Choroid plexus epithelial cell (primary cell): Measurements from ENCODE around the gene FILIP1L.

Source experiments
- DNase-seq: peaks from one replicate; pipeline ENCODE4 v3.0.0-alpha.2; 2010; ENCODE audit warnings: low read depth
- H3K4me3 ChIP-seq: 2 replicates; pipeline ENCODE4 v1.5.1; 2011; ENCODE audit warnings: low read depth, mild to moderate bottlenecking, control low read depth, low read length, moderate library complexity
- TF ChIP-seq, protein P1 (sequence below): conservative IDR thresholded peaks from 2 replicates; pipeline ENCODE4 v1.5.1; 2011; ENCODE audit warnings: low read depth, mild to moderate bottlenecking, control low read depth, inconsistent platforms, low read length, moderate library complexity

FILIP1L gene

DNA sequence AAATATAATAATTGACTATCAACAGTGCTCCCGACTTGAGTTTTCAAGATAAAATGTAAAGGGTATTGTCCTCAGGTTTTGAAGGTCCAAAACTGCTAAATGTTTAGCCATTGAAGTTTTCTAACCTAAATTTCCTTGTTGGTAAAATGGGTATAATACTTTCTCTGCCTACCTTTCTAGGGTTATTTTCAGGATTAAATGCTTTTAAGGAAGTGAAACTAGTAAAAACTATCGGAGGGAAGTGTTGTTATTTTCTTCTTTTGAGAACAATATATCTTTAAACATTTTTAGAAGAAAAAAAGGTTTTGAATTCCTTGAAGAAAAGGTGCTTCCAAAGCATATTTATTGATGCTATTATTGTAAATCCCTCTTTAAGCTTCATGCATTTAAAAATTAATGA lies 67.3 kb downstream of the FILIP1L start:
- no peak for DNase-seq
- TF ChIP-seq, protein P1, sequence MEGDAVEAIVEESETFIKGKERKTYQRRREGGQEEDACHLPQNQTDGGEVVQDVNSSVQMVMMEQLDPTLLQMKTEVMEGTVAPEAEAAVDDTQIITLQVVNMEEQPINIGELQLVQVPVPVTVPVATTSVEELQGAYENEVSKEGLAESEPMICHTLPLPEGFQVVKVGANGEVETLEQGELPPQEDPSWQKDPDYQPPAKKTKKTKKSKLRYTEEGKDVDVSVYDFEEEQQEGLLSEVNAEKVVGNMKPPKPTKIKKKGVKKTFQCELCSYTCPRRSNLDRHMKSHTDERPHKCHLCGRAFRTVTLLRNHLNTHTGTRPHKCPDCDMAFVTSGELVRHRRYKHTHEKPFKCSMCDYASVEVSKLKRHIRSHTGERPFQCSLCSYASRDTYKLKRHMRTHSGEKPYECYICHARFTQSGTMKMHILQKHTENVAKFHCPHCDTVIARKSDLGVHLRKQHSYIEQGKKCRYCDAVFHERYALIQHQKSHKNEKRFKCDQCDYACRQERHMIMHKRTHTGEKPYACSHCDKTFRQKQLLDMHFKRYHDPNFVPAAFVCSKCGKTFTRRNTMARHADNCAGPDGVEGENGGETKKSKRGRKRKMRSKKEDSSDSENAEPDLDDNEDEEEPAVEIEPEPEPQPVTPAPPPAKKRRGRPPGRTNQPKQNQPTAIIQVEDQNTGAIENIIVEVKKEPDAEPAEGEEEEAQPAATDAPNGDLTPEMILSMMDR: no peak

DNA sequence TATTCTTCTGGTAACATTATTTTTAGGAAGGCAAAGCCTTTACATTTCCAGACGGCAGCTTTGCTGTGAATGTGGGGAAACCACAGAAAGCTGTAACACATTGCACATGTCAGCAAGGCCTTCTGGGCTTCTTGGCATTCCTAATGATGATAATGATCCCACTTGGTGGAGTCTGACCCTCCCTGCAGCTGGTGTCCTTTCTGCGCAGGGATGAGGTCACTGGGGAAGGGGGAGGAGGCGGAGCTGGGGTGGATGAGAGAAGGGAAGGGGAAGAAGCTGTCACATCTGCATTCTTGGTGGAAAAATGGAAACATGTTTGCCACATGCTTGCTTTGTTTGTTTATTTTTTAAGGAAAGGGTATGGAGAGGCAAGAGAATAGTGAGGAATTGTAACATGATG lies 68.6 kb downstream of the FILIP1L start:
- DNase-seq: peak; percentile 98
- no peak overlapping the region for H3K4me3 ChIP-seq
- TF ChIP-seq, protein P1: no peak

More for the DNA sequence above, 67.3 kb downstream of the FILIP1L start:
- H3K4me3 ChIP-seq: no peak overlapping the region

DNA sequence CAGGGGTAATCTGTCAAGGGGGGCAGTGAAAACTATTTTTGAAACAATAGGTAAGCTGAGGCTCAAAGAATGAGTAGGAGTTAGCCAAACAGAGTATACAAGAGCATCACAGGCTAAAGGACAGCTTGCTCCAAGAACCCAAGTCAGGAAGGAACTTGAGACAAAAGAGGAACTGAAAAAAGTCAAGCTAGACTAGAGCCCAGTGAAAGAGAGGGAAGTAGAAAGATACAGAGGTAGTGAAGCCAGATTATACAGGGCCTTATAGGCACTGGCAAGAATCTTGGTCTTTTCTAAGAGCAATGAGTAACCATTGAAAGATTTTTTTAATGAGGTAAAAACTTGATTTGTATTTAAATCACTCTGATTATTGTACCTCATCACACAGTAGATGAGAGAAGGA lies 69.9 kb downstream of the FILIP1L start:
- no peak for DNase-seq
- TF ChIP-seq, protein P1: no peak

DNA sequence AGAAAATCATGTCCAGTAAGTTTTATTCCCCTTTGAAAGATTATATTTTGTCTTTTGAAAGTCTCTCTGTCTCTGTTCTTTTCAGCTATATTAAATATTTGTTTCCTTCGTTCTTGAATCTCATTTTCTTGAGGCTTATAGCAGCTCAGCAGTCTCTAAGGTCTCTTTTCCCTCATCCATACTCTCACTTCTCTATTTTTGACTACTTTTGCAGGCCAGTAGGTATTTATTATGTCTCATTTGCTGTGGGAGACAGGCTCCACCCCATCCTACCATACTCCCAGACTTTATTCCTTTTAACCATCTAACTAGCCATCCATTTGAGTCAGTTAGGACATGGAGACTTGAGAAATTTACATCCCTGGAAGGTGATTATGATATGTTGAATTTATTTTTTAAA lies 71.0 kb downstream of the FILIP1L start:
- no peak for DNase-seq
- H3K4me3 ChIP-seq: no peak overlapping the region

More for the DNA sequence above, 69.9 kb downstream of the FILIP1L start:
- no peak overlapping the region for H3K4me3 ChIP-seq

DNA sequence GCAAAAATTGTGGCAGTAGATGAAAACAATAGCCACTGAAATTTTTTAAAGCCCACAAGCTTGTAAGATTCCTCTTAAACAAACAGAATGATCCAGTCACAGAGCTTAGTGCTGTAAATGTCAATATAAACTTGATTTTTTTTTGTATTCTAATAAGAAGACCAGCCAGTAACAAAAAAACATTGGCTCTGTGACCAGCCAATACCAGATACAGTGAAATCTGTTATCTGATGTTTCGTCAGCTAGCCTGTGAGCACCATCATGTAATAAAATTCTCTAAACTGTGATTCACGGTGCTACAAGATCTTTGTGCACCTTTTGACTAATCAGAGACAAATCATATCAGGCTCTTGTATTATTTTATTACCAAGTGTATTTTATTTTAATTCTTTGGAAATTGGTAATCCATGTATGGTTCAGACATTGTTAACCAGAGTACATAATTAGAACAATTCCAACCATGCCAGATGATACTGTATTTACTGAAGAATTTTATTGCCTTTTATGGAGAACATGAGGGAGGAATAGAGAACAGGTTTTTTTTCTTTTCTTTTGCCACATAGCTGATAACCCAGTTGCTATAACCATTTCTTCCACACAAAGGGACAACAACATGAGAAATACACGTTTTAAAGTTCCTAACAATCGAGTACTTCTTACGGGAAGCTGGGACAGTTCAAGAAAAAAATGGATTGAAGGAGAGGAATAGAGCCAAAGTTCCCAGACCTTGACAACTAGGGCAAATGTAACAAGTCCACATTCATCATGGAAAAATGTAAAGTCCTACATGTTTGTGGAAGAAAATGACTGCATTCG lies 71.9 kb downstream of the FILIP1L start:
- TF ChIP-seq, protein P1: no peak
- DNase-seq: peak; percentile 95
- no peak overlapping the region for H3K4me3 ChIP-seq

More for the DNA sequence above, 71.0 kb downstream of the FILIP1L start:
- TF ChIP-seq, protein P1: no peak

DNA sequence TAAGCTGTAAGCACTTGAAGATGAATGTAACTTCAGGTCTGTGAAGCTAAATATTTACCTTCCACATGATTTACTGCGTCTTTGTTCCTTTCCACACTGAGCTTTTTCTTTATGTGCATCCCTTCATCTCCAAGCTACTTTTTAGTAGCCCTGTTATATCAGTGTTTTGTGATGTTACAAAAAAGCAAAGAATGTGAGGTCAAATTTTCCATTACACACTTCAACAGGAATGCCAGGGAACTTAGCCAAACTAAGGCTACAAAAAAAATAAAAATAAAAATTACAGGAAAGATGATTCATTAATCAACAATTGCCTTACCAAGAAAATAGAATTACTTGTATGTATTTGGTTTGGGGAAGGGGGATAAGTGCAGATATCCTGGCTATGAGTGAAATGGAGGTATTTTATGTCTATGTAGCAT lies 73.0 kb downstream of the FILIP1L start:
- TF ChIP-seq, protein P1: no peak
- peak; percentile 95 for DNase-seq

More for the DNA sequence above, 73.0 kb downstream of the FILIP1L start:
- H3K4me3 ChIP-seq: no peak overlapping the region
